GM18499 (cell line): Measurements from ENCODE around the gene PDZRN4.
"Not testable (repeated sequence)": the region's sequence is repeated elsewhere in the genome, so short reads cannot be mapped to it uniquely, and the experiment has no call there.

Experiments used
- ATAC-seq: cut with Tn5 transposase; IDR thresholded peaks from one replicate; pipeline ENCODE4 v1.9.1; 2021; ENCODE audit warnings: moderate number of reproducible peaks; ENCODE audit not compliant: insufficient read depth, unreplicated experiment

PDZRN4 gene

GRCh38 chr12:41532072-41532471 lies 344.0 kb downstream of the PDZRN4 start:
- ATAC-seq: no peak

GRCh38 chr12:41536813-41537490 lies 348.8 kb downstream of the PDZRN4 start:
- no peak for ATAC-seq

GRCh38 chr12:41537522-41537921 lies 349.4 kb downstream of the PDZRN4 start:
- ATAC-seq: no peak

- ATAC-seq: no peak
Measured at GRCh38 chr12:41545761-41546160, 357.6 kb downstream of the PDZRN4 start.

GRCh38 chr12:41547071-41547470 lies 359.0 kb downstream of the PDZRN4 start:
- ATAC-seq: not testable (repeated sequence)

GRCh38 chr12:41548926-41549325 lies 360.8 kb downstream of the PDZRN4 start:
- ATAC-seq: no peak

- ATAC-seq: no peak
Measured at GRCh38 chr12:41552588-41552987, 364.5 kb downstream of the PDZRN4 start.

- no peak for ATAC-seq
Measured at GRCh38 chr12:41556176-41556575, 368.1 kb downstream of the PDZRN4 start.

- no peak for ATAC-seq
Measured at GRCh38 chr12:41557344-41557743, 369.2 kb downstream of the PDZRN4 start.

GRCh38 chr12:41558671-41559070 lies 370.6 kb downstream of the PDZRN4 start:
- no peak for ATAC-seq

- ATAC-seq: no peak
Measured at GRCh38 chr12:41563051-41563450, 374.9 kb downstream of the PDZRN4 start.

GRCh38 chr12:41564816-41565215 lies 376.7 kb downstream of the PDZRN4 start:
- ATAC-seq: no peak

- ATAC-seq: no peak
Measured at GRCh38 chr12:41566703-41567102, 378.6 kb downstream of the PDZRN4 start.

GRCh38 chr12:41573445-41573844 lies 385.3 kb downstream of the PDZRN4 start:
- ATAC-seq: no peak

- no peak for ATAC-seq
Measured at GRCh38 chr12:41576925-41577324, 388.8 kb downstream of the PDZRN4 start.

GRCh38 chr12:41577995-41578394 lies 389.9 kb downstream of the PDZRN4 start:
- no peak for ATAC-seq

GRCh38 chr12:41585784-41586183 lies 397.7 kb downstream of the PDZRN4 start:
- no peak for ATAC-seq

GRCh38 chr12:41587574-41587973 lies 399.5 kb downstream of the PDZRN4 start:
- ATAC-seq: no peak

- no peak for ATAC-seq
Measured at GRCh38 chr12:41589878-41590277, 401.8 kb downstream of the PDZRN4 start.

- ATAC-seq: no peak
Measured at GRCh38 chr12:41596190-41596589, 408.1 kb downstream of the PDZRN4 start.

- ATAC-seq: no peak
Measured at GRCh38 chr12:41604830-41605229, 416.7 kb downstream of the PDZRN4 start.

GRCh38 chr12:41605545-41606305 lies 417.6 kb downstream of the PDZRN4 start:
- ATAC-seq: no peak
